ENCODE results near the gene DNAH3.
"Not testable (repeated sequence)": the region's sequence is repeated elsewhere in the genome, so short reads cannot be mapped to it uniquely, and the experiment has no call there.

DNAH3 gene

DNA sequence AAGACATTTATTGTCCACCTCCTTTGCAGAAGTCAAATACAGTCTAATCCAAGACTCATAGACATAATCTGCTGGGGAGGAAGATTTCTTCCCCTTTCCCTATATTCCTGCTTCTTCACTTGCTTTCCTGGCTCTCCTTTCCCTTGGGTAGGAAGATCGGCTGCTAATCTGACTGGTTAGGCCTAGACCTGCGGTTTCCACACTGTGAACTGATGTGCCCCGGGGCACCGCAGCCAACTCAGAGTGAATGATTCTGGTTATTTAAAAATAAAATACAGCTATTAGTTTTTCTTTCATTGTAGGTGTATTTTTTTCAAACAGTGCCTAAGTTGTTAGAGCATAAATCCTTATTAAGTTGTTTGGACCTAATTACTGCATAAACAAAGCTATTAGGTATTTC, 78.9 kb downstream of the DNAH3 start:
- Histone ChIP-seq H2AFZ (ENCODE audit: low read depth) (no peak overlapping the region), H3K4me1 (ENCODE audit: low read depth, poor library complexity, severe bottlenecking) (no peaks in the 10 kb centered on the region), H3K79me2 (ENCODE audit: insufficient read depth, low read depth) (no peaks in the 10 kb centered on the region), H3K4me3 (IDR thresholded peaks at IDR 0.05; ENCODE audit: insufficient read depth, low read depth, low read length) (no peak overlapping the region), H3K27me3 (ENCODE audit: insufficient read depth, low read depth) (no peaks in the 10 kb centered on the region), H3K4me2 (no peak overlapping the region), H3K36me3 (ENCODE audit: insufficient read depth) (no peaks in the 10 kb centered on the region), H3K27ac (no peak overlapping the region), H4K20me1 (ENCODE audit: insufficient read depth) (no peaks in the 10 kb centered on the region), H3K9ac (no peak overlapping the region)
- TF ChIP-seq, protein P1, sequence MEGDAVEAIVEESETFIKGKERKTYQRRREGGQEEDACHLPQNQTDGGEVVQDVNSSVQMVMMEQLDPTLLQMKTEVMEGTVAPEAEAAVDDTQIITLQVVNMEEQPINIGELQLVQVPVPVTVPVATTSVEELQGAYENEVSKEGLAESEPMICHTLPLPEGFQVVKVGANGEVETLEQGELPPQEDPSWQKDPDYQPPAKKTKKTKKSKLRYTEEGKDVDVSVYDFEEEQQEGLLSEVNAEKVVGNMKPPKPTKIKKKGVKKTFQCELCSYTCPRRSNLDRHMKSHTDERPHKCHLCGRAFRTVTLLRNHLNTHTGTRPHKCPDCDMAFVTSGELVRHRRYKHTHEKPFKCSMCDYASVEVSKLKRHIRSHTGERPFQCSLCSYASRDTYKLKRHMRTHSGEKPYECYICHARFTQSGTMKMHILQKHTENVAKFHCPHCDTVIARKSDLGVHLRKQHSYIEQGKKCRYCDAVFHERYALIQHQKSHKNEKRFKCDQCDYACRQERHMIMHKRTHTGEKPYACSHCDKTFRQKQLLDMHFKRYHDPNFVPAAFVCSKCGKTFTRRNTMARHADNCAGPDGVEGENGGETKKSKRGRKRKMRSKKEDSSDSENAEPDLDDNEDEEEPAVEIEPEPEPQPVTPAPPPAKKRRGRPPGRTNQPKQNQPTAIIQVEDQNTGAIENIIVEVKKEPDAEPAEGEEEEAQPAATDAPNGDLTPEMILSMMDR (conservative IDR thresholded peaks at IDR 0.05; ENCODE audit: low read depth, low read length) = no peak

DNA sequence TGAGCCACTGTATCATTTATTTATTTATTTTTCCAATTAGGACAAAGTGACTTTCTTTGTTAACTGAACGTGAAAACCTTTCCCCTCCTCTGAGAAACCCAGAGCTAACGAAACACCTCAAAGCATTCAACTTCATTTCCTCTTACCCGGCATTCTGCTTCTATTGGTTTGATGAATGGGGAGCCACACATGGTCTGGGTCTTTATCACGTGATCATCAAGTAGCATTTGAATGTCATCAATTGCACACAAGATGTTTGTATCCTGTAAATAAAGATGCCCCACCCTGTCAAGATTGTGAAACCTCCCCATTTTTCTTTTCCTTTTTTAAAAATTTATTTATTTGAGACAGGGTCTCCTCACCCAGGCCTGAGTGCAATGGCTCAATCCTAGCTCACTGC, 80.1 kb downstream of the DNAH3 start:
- Histone ChIP-seq H3K4me1 (ENCODE audit: low read depth, poor library complexity, severe bottlenecking) (no peaks in the 10 kb centered on the region), H3K9ac (no peak overlapping the region), H3K79me2 (ENCODE audit: insufficient read depth, low read depth) (no peaks in the 10 kb centered on the region), H3K27me3 (ENCODE audit: insufficient read depth, low read depth) (no peaks in the 10 kb centered on the region), H2AFZ (ENCODE audit: low read depth) (no peak overlapping the region), H3K4me3 (IDR thresholded peaks at IDR 0.05; ENCODE audit: insufficient read depth, low read depth, low read length) (no peak overlapping the region), H4K20me1 (ENCODE audit: insufficient read depth) (no peaks in the 10 kb centered on the region), H3K4me2 (no peak overlapping the region), H3K36me3 (ENCODE audit: insufficient read depth) (no peaks in the 10 kb centered on the region), H3K27ac (no peak overlapping the region)
- TF ChIP-seq, protein P1 (conservative IDR thresholded peaks at IDR 0.05; ENCODE audit: low read depth, low read length) = no peak

DNA sequence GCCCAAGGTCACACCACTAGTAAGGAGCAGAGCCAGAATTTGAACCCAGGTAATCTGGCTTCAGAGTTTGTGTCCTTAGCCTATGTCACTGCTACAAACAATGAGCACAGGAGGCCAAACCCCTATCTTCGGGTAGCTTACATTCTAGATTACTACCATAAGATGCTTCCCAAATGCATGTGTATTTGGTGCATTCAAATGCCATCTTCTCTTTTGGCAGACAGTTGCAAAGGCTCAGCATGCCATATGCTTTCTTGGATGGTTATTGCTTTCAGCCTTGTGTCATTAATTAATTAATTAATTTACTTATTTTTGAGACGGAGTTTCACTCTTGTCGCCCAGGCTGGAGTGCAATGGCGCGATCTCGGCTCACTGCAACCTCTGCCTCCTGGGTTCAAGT, 80.7 kb downstream of the DNAH3 start:
- Histone ChIP-seq H3K9ac (no peak overlapping the region), H4K20me1 (ENCODE audit: insufficient read depth) (no peaks in the 10 kb centered on the region), H3K4me1 (ENCODE audit: low read depth, poor library complexity, severe bottlenecking) (no peaks in the 10 kb centered on the region), H3K27me3 (ENCODE audit: insufficient read depth, low read depth) (no peaks in the 10 kb centered on the region), H3K79me2 (ENCODE audit: insufficient read depth, low read depth) (no peaks in the 10 kb centered on the region), H3K4me2 (no peak overlapping the region), H2AFZ (ENCODE audit: low read depth) (no peak overlapping the region), H3K36me3 (ENCODE audit: insufficient read depth) (no peaks in the 10 kb centered on the region), H3K27ac (no peak overlapping the region), H3K4me3 (IDR thresholded peaks at IDR 0.05; ENCODE audit: insufficient read depth, low read depth, low read length) (no peak overlapping the region)
- TF ChIP-seq, protein P1 (conservative IDR thresholded peaks at IDR 0.05; ENCODE audit: low read depth, low read length) = no peak

DNA sequence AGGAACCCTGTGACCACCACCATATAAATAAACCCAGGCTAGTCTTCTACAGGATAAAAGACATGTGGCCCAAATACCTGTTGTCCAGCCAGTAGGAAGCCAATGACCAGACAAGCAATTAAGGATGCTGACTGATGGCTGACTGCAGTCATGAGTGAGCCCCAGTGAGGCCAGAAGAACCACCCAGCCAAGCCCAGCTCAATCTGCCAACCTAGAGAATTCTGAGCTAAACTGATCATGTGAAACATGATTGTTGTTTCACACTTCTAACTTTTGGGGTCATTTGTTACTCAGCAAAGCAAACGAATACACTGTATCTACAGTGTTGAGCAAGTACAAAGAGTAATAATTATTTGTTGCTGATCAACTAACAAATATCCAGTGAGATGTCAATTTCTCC, 86.4 kb downstream of the DNAH3 start:
- H3K79me2 ChIP-seq (ENCODE audit: insufficient read depth, low read depth) = no peaks in the 10 kb centered on the region
- no peak overlapping the region for H2AFZ ChIP-seq (ENCODE audit: low read depth)
- no peaks in the 10 kb centered on the region for H3K4me1 ChIP-seq (ENCODE audit: low read depth, poor library complexity, severe bottlenecking)
- H3K36me3 ChIP-seq (ENCODE audit: insufficient read depth) = no peaks in the 10 kb centered on the region
- H3K27me3 ChIP-seq (ENCODE audit: insufficient read depth, low read depth) = no peaks in the 10 kb centered on the region
- no peak overlapping the region for H3K4me2 ChIP-seq
- H3K27ac ChIP-seq = no peak overlapping the region
- no peaks in the 10 kb centered on the region for H4K20me1 ChIP-seq (ENCODE audit: insufficient read depth)
- no peak overlapping the region for H3K9ac ChIP-seq
- TF ChIP-seq, protein P1 (conservative IDR thresholded peaks at IDR 0.05; ENCODE audit: low read depth, low read length) = no peak
- no peak overlapping the region for H3K4me3 ChIP-seq (IDR thresholded peaks at IDR 0.05; ENCODE audit: insufficient read depth, low read depth, low read length)

DNA sequence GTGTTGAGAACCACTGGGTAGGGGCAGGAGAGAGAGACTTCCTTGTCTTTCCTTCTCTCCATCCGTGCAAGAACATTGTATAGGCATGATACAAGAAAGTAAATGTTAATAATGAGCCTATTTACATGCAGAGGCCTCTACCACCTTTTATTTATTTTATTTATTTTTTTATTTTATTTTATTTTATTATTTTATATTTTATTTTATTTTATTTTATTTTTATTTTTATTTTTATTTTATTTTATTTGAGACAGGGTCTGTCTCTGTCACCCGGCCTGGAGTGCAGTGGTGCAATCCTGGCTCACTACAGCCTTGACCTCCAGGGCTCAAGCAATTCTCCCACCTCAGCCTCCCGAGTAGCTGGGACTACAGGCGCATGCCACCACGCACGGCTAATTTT, 87.3 kb downstream of the DNAH3 start:
- H2AFZ ChIP-seq (ENCODE audit: low read depth); H3K27ac ChIP-seq; H3K36me3 ChIP-seq (ENCODE audit: insufficient read depth); H3K4me2 ChIP-seq; H3K9ac ChIP-seq; H4K20me1 ChIP-seq (ENCODE audit: insufficient read depth); H3K4me1 ChIP-seq (ENCODE audit: low read depth, poor library complexity, severe bottlenecking); H3K79me2 ChIP-seq (ENCODE audit: insufficient read depth, low read depth); H3K27me3 ChIP-seq (ENCODE audit: insufficient read depth, low read depth); H3K4me3 ChIP-seq (IDR thresholded peaks at IDR 0.05; ENCODE audit: insufficient read depth, low read depth, low read length): not testable (repeated sequence)
